B cell (primary cell): ENCODE measurements around the gene TRIB2. TPM values are rescaled to one million over a fixed set of nuclear protein-coding genes. Genes with fewer than 3 reads are reported as not detected.

Experiments
- ATAC-seq: fragments of 200-7000 bp; cut with Tn5 transposase; one replicate; pipeline ENCODE4 v1.10.0; 2021; ENCODE audit warnings: low read depth, mild to moderate bottlenecking, moderate number of reproducible peaks, moderate library complexity
- CTCF ChIA-PET: fragments of 350-600 bp; sonication (Branson Sonifier 250); formaldehyde crosslinking; loops from one replicate; lab custom pipeline; 2021; ENCODE audit warnings: antibody characterized with exemption, inconsistent platforms; lab: Charles Lee
- POLR2A ChIA-PET: fragments of 350-600 bp; sonication (Branson Sonifier 250); formaldehyde crosslinking; loops from one replicate; lab custom pipeline; 2021; ENCODE audit warnings: antibody characterized with exemption; lab: Charles Lee
- DNase-seq: peaks from one replicate; pipeline ENCODE4 v3.0.0; 2013
- H2AFZ ChIP-seq: 2 replicates; pipeline ENCODE4 v1.6.1; 2012; ENCODE audit warnings: mild to moderate bottlenecking, low read depth, low read length; ENCODE audit not compliant: insufficient read depth, poor library complexity, severe bottlenecking
- H3K27ac ChIP-seq, 2 donors: 1 replicate in 1 of 2; 2 replicates in 1 of 2; pipeline ENCODE4 v1.5.1; 2012 to 2013; ENCODE audit warnings: low read length in 2 of 2, mild to moderate bottlenecking in 2 of 2, moderate library complexity in 1 of 2
- H3K27me3 ChIP-seq, 4 experiments: fragments of 200-600 bp in 1 of 4; sonication (generic) in 1 of 4; replicated peaks in 1 of 4; 1 replicate in 2 of 4; 2 replicates in 2 of 4; pipeline versions ENCODE4 v1.6.1 to v1.7.0; 2013 to 2016; ENCODE audit warnings: low read length in 3 of 4, mild to moderate bottlenecking in 2 of 4, mixed read lengths in 1 of 4, moderate library complexity in 1 of 4; ENCODE audit not compliant: insufficient read depth in 4 of 4, control insufficient read depth in 3 of 4; ENCODE audit errors: control extremely low read depth in 1 of 4
- H3K36me3 ChIP-seq, 2 experiments: replicated peaks in 1 of 2; 1 replicate in 1 of 2; 2 replicates in 1 of 2; pipeline versions ENCODE4 v1.6.1 to v1.7.1; 2013; ENCODE audit warnings: low read length in 1 of 2; ENCODE audit not compliant: insufficient read depth in 2 of 2, control insufficient read depth in 1 of 2; ENCODE audit errors: control extremely low read depth in 1 of 2, extremely low read depth in 1 of 2
- H3K4me1 ChIP-seq, 2 donors: fragments of 200-600 bp in 1 of 2; sonication (generic) in 1 of 2; 1 replicate in 1 of 2; 2 replicates in 1 of 2; pipeline versions ENCODE4 v1.5.1 to v1.6.1; 2013 to 2017; ENCODE audit warnings: low read length in 2 of 2; ENCODE audit not compliant: control insufficient read depth in 2 of 2, insufficient read depth in 2 of 2
- H3K4me2 ChIP-seq: replicated peaks from 2 replicates; pipeline ENCODE3; 2012; ENCODE audit warnings: mild to moderate bottlenecking, low read depth, low read length; ENCODE audit not compliant: poor library complexity, severe bottlenecking
- H3K4me3 ChIP-seq, 5 experiments: fragments of 200-600 bp in 1 of 5; sonication (generic) in 1 of 5; 1 replicate in 3 of 5; 2 replicates in 2 of 5; pipeline versions ENCODE4 v1.5.1 to v1.7.0; 2011 to 2016; ENCODE audit warnings: low read length in 4 of 5, mild to moderate bottlenecking in 4 of 5, low read depth in 2 of 5, control low read depth in 1 of 5, moderate library complexity in 1 of 5; ENCODE audit not compliant: insufficient read depth in 1 of 5; ENCODE audit errors: control extremely low read depth in 1 of 5, extremely low read depth in 1 of 5
- H3K79me2 ChIP-seq: fragments of 200-600 bp; sonication (generic); one replicate; pipeline ENCODE4 v1.6.0; 2016; ENCODE audit warnings: low read length; ENCODE audit not compliant: control insufficient read depth, insufficient read depth
- H3K9ac ChIP-seq: fragments of 200-600 bp; sonication (generic); 2 replicates; pipeline ENCODE4 v1.6.1; 2017; ENCODE audit warnings: mild to moderate bottlenecking, low read length, moderate library complexity
- H3K9me3 ChIP-seq, 3 donors: one replicate each; pipeline versions ENCODE4 v1.6.1 to v1.7.1; 2013; ENCODE audit warnings: low read length in 2 of 3; ENCODE audit not compliant: control insufficient read depth in 2 of 3, insufficient read depth in 1 of 3; ENCODE audit errors: control extremely low read depth in 1 of 3
- H4K20me1 ChIP-seq: 2 replicates; pipeline ENCODE4 v1.6.0; 2012; ENCODE audit warnings: mild to moderate bottlenecking, low read length; ENCODE audit not compliant: insufficient read depth, control insufficient read depth, poor library complexity, severe bottlenecking
- H3K27ac Mint-ChIP-seq: one replicate; pipeline ENCODE4 v1.8.0; 2021; ENCODE audit warnings: mixed read lengths
- H3K27me3 Mint-ChIP-seq: one replicate; pipeline ENCODE4 v1.8.0; 2021; ENCODE audit warnings: mixed read lengths
- H3K4me1 Mint-ChIP-seq: one replicate; pipeline ENCODE4 v1.8.0; 2021; ENCODE audit warnings: mixed read lengths
- H3K4me3 Mint-ChIP-seq: one replicate; pipeline ENCODE4 v1.8.0; 2021; ENCODE audit warnings: mixed read lengths
- H3K9me3 Mint-ChIP-seq: one replicate; pipeline ENCODE4 v1.8.0; 2022; ENCODE audit warnings: mixed read lengths; ENCODE audit not compliant: insufficient read depth
- EZH2 ChIP-seq: IDR thresholded peaks from 2 replicates; pipeline ENCODE4 v1.6.1; 2012; ENCODE audit warnings: borderline replicate concordance, low read depth, mild to moderate bottlenecking, moderate library complexity, low read length; ENCODE audit not compliant: insufficient read depth, poor library complexity, severe bottlenecking
- WGBS: methylation state at CpG from one replicate; pipeline ENCODE4 v1.1.5; 2013; ENCODE audit warnings: missing lambda C conversion rate; ENCODE audit not compliant: insufficient coverage; 5-methylcytosine and 5-hydroxymethylcytosine counted together
- intact Hi-C: fragments of 100-400 bp; cut with micrococcal nuclease; formaldehyde crosslinking; loops from one replicate; pipeline ENCODE4 v1.10.0; 2022
- polyA plus RNA-seq: library from polyadenylated mRNA; depleted of rRNA; stranded (reverse); fragments of >200 nt; gene quantifications from 2 replicates; pipeline ENCODE4 v1.2.3, GENCODE V29; 2012
- total RNA-seq, 2 donors: library from RNA; stranded (reverse); fragments of 120-200 nt in 1 of 2; gene quantifications; 1 replicate in 1 of 2; 2 replicates in 1 of 2; pipeline versions ENCODE4 v1.2.3 to v1.2.4, GENCODE V29; 2013 to 2022
- TF ChIP-seq, protein P1 (sequence below): fragments of 200-600 bp; IDR thresholded peaks from one replicate; pipeline ENCODE4 v1.8.0; 2022; ENCODE audit warnings: antibody characterized with exemption, mild to moderate bottlenecking

TRIB2 gene
- total and polyA plus RNA-seq, 2 donors (not counting 1 experiment from before 2014, with no cell fraction given): 36.3 to 117 TPM

DNA sequence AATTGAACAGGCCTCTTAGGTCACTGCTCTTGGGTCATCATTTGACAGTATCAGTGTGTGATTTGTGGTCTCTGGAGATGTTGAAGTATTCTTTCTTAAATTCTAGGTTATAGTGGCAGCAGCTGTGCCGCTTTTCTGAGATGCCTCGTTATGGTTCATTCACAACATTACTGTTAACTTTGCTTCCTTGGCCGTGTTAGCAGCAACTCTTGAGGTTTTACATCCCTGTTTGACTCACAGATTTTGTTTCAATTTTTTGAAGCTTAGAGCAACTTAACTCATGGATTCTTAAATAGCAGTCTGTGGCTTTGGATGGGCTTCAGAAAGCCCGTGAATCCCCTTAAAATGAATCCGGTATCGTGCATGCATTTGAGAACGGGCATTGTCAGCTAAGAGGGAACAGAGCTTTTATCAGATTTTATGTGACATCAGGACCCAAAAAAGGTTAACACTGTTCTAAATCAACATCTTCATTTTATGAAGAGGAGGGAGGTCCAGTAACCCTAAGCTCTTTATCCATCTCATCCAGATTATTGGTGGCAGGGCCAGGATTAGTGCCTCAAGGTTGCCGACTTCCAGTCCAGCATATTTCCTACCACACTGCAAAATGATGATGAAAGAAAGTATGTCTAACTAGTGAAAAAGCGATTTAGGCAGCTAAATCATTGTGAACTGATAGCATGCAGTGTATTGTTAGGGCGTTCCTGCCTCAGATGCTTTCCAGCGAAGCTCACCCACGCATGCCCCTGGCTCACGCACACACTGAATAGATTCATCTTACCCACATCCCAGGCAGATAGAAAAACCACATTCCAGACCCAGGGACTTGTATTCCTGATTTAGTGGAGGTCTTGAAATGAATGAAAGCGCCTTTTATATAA is 5.1 kb downstream of the TRIB2 start:
- Histone ChIP-seq H3K4me3 (peak overlapping the region in 3 of 5 experiments; percentile 0 to 99 (median 17)), H2AFZ (no peak overlapping the region), H3K9me3 (no peaks in the 10 kb centered on the region), H3K79me2 (peaks cover 98% of the 10 kb centered on the region), H4K20me1 (peaks cover 72% of the 10 kb centered on the region), H3K4me1 (peaks cover 55 to 56% of the 10 kb centered on the region in 2 donors), H3K36me3 (peaks cover 0 to 37% of the 10 kb centered on the region in 2 experiments), H3K27me3 (no peaks in the 10 kb centered on the region), H3K27ac (no peak overlapping the region), H3K9ac (peak overlapping the region; percentile 17), H3K4me2 (peak overlapping the region; percentile 97)
- DNase-seq: no peak
- Mint-ChIP-seq H3K27me3 (no peaks in the 10 kb centered on the region), H3K9me3 (no peaks in the 10 kb centered on the region), H3K4me3 (peak overlapping the region; percentile 93), H3K27ac (peak overlapping the region; percentile 54), H3K4me1 (peaks cover 78% of the 10 kb centered on the region)
- TF ChIP-seq, protein P1, sequence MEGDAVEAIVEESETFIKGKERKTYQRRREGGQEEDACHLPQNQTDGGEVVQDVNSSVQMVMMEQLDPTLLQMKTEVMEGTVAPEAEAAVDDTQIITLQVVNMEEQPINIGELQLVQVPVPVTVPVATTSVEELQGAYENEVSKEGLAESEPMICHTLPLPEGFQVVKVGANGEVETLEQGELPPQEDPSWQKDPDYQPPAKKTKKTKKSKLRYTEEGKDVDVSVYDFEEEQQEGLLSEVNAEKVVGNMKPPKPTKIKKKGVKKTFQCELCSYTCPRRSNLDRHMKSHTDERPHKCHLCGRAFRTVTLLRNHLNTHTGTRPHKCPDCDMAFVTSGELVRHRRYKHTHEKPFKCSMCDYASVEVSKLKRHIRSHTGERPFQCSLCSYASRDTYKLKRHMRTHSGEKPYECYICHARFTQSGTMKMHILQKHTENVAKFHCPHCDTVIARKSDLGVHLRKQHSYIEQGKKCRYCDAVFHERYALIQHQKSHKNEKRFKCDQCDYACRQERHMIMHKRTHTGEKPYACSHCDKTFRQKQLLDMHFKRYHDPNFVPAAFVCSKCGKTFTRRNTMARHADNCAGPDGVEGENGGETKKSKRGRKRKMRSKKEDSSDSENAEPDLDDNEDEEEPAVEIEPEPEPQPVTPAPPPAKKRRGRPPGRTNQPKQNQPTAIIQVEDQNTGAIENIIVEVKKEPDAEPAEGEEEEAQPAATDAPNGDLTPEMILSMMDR: no peak
- no peak for TF ChIP-seq EZH2
- intact Hi-C loops: no loop called here
- ChIA-PET POLR2A (interaction anchor here (0.6 kb wide), 1 partner anchor 52 kb away, joined by 7 read pairs; no protein-coding TSS in a partner anchor), CTCF (interaction anchor here (0.9 to 2.1 kb wide), 8 partner anchors 11 to 943 kb away, joined by 3 to 14 read pairs (median 4); no protein-coding TSS in a partner anchor)
- ATAC-seq: no peak
- 92% methylated on average over 4 of the region's 14 CpGs for WGBS
